Activated CD8-positive, alpha-beta T cell treated with anti-CD3 and anti-CD28 coated beads, Interleukin-2, amount 10 ng/mL, durations not matched to agents 7 days and 5 days (primary cell): ENCODE measurements around the gene PCNX3. TPM values are rescaled to one million over a fixed set of nuclear protein-coding genes. Genes with fewer than 3 reads are reported as not detected.

Experiments used
- ATAC-seq: fragments of 150-1000 bp; cut with Tn5 transposase; one replicate; pipeline ENCODE4 v1.10.0; 2021; ENCODE audit warnings: moderate library complexity
- CTCF ChIA-PET: fragments of 350-600 bp; sonication (Branson Sonifier 250); formaldehyde crosslinking; loops from one replicate; lab custom pipeline; 2021; ENCODE audit warnings: antibody characterized with exemption; lab: Charles Lee
- POLR2A ChIA-PET: fragments of 350-600 bp; sonication (Branson Sonifier 250); formaldehyde crosslinking; loops from one replicate; lab custom pipeline; 2021; ENCODE audit warnings: antibody characterized with exemption; lab: Charles Lee
- DNase-seq: peaks from one replicate; pipeline ENCODE4 v3.0.0-alpha.2; 2020
- H3K27ac Mint-ChIP-seq: one replicate; pipeline ENCODE4 v1.8.0; 2021; ENCODE audit warnings: mild to moderate bottlenecking, mixed read lengths
- H3K27me3 Mint-ChIP-seq: one replicate; pipeline ENCODE4 v1.8.0; 2021; ENCODE audit warnings: low read depth, mixed read lengths
- H3K36me3 Mint-ChIP-seq: one replicate; pipeline ENCODE4 v1.8.0; 2021; ENCODE audit warnings: low read depth, mixed read lengths
- H3K4me1 Mint-ChIP-seq: one replicate; pipeline ENCODE4 v1.8.0; 2021; ENCODE audit warnings: low read depth, mixed read lengths
- H3K4me3 Mint-ChIP-seq: one replicate; pipeline ENCODE4 v1.8.0; 2021; ENCODE audit warnings: mild to moderate bottlenecking, mixed read lengths
- H3K9me3 Mint-ChIP-seq: one replicate; pipeline ENCODE4 v1.8.0; 2022; ENCODE audit warnings: mixed read lengths; ENCODE audit not compliant: insufficient read depth
- total RNA-seq, 2 experiments: library from RNA; stranded (reverse); gene quantifications; one replicate each; pipeline ENCODE4 v1.2.3, GENCODE V29; 2021

Gene PCNX3
- total RNA-seq, 2 experiments from 2014 or later: 50.1 to 54.8 TPM

- DNase-seq (no peak), ATAC-seq (no peak)
- H3K9me3 Mint-ChIP-seq: no peaks in the 10 kb centered on the region
- POLR2A ChIA-PET: interaction anchor here (1.2 to 1.6 kb wide), 2 partner anchors 10 to 15 kb away, joined by 3 to 5 read pairs; partner anchors contain the start of gene PCNX3
- H3K27ac Mint-ChIP-seq: no peak overlapping the region
- H3K36me3 Mint-ChIP-seq: peaks cover 30% of the 10 kb centered on the region
- peaks cover 8% of the 10 kb centered on the region for H3K4me1 Mint-ChIP-seq
- H3K4me3 Mint-ChIP-seq: no peak overlapping the region
- H3K27me3 Mint-ChIP-seq: no peaks in the 10 kb centered on the region
- CTCF ChIA-PET: interaction anchor here (0.7 to 1.1 kb wide), 2 partner anchors 24 to 27 kb away, joined by 3 read pairs; partner anchors contain the start of gene EHBP1L1
These were observed 15.7 kb upstream of the PCNX3 start for GRCh38 chr11:65599955-65600246.

GRCh38 chr11:65604258-65604657, 11.3 kb upstream of the PCNX3 start:
- Mint-ChIP-seq H3K36me3 (peaks cover 52% of the 10 kb centered on the region), H3K9me3 (no peaks in the 10 kb centered on the region), H3K27me3 (no peaks in the 10 kb centered on the region), H3K4me3 (no peak overlapping the region), H3K27ac (no peak overlapping the region), H3K4me1 (peaks cover 11% of the 10 kb centered on the region)
- DNase-seq (no peak), ATAC-seq (no peak)
- POLR2A ChIA-PET: no interaction called here
- CTCF ChIA-PET: interaction anchor here (0.9 to 2.9 kb wide), 4 partner anchors 10 to 64 kb away, joined by 3 to 13 read pairs (median 3); no protein-coding TSS in a partner anchor

DNA sequence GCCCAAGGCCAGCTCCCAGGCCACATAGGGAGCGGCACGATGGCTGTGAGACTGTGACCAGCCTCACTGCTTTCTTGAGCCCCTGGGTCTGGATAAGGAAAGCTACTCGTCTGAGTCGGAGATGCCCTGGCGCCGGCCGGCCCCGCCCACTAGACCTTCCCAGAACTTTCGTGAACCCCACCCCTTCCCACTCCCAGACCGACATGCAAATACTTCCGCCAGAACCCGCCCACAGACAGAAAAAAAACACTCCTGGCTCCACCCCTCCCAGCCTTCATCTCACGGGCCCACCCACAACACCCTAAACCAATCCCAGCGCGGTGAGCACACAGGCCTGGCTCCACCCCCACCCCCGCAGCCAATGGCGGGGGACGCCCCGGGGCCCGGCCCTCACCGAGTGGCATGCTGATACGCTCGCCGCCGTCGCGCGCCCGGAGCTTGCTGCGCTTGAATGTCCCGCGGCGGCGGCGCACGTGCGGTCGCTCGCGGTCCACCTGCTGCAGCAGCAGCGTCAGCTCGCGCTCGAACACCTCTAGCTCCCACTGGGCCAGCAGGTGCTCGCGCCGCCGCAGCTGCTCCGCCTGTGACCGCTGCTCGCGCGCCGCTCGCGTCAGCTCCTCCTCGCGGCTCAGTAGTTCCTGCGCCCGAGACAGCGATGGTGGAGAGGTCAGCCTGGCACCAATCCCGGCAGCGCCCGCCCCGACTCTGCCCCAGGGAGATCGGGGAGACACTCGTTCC, 8.5 kb upstream of the PCNX3 start:
- peaks cover 36% of the 10 kb centered on the region for H3K4me1 Mint-ChIP-seq
- H3K9me3 Mint-ChIP-seq: no peaks in the 10 kb centered on the region
- ChIA-PET CTCF (interaction anchor here (1.0 to 1.6 kb wide), 2 partner anchors 13 to 19 kb away, joined by 3 to 7 read pairs; no protein-coding TSS in a partner anchor), POLR2A (interaction anchor here (1.2 kb wide), 1 partner anchor 18 kb away, joined by 3 read pairs; no protein-coding TSS in a partner anchor)
- ATAC-seq (peak; percentile 52), DNase-seq (no peak)
- no peak overlapping the region for H3K4me3 Mint-ChIP-seq
- H3K27me3 Mint-ChIP-seq: no peaks in the 10 kb centered on the region
- H3K36me3 Mint-ChIP-seq: peaks cover 59% of the 10 kb centered on the region
- H3K27ac Mint-ChIP-seq: no peak overlapping the region

DNA sequence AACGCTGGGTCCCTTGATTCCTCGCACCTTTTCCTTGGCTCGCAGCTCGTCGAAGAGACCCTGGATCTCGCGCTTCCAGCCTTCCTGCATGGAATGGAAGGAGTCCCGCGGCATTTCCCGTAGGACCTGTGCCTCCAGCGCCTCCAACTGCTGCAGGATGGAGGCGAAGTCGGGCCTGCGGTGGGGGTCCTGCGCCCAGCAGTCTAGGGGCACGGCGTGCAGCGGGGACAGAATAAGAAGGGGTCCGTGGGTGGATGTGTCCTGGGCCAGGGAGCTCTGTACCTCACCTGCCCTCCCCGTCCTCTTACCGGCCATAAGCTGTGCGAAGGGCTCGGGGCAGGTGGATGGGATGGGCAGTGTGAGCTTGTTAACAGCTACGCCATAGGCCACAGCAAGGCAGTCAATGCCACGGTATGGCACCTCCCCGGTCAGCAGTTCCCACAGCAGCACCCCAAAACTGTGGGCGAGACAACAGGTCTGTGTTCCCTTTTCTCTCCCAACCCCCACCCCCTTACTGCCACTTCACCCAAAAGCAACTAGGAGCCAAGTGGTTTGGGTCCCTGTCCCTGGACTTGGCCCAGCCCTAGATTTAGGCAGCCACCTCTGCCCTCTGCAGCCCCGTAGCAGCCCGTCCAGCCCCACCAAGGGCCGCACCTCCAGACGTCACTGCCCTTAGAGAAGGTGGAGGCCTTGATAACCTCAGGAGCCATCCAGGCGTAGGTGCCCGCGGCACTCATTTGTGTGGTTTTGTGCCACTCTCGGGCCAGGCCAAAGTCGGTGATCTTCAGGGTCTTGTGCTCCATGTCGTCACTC, 7.8 kb upstream of the PCNX3 start:
- H3K36me3 Mint-ChIP-seq: peaks cover 64% of the 10 kb centered on the region
- DNase-seq (no peak), ATAC-seq (no peak)
- peak overlapping the region; percentile 39 for H3K27ac Mint-ChIP-seq
- no peak overlapping the region for H3K4me3 Mint-ChIP-seq
- H3K4me1 Mint-ChIP-seq: peaks cover 44% of the 10 kb centered on the region
- H3K27me3 Mint-ChIP-seq: no peaks in the 10 kb centered on the region
- ChIA-PET CTCF (interaction anchor here (1.0 to 1.6 kb wide), 2 partner anchors 14 to 20 kb away, joined by 3 to 7 read pairs; no protein-coding TSS in a partner anchor), POLR2A (interaction anchor here (1.2 kb wide), 1 partner anchor 18 kb away, joined by 3 read pairs; no protein-coding TSS in a partner anchor)
- H3K9me3 Mint-ChIP-seq: no peaks in the 10 kb centered on the region

GRCh38 chr11:65609229-65609628, 6.3 kb upstream of the PCNX3 start:
- ATAC-seq (no peak), DNase-seq (no peak)
- ChIA-PET CTCF (interaction anchor here (1.5 to 3.9 kb wide), 3 partner anchors 15 to 69 kb away, joined by 4 to 24 read pairs (median 12); partner anchors contain the start of gene FAM89B), POLR2A (interaction anchor here (1.3 to 1.7 kb wide), 2 partner anchors 10 to 19 kb away, joined by 3 to 5 read pairs; no protein-coding TSS in a partner anchor)
- Mint-ChIP-seq H3K36me3 (peaks cover 51% of the 10 kb centered on the region), H3K4me1 (peaks cover 49% of the 10 kb centered on the region), H3K27me3 (no peaks in the 10 kb centered on the region), H3K4me3 (no peak overlapping the region), H3K9me3 (no peaks in the 10 kb centered on the region), H3K27ac (peak overlapping the region; percentile 71)

- CTCF ChIA-PET: interaction anchor here (1.0 to 3.9 kb wide), 5 partner anchors 16 to 69 kb away, joined by 3 to 24 read pairs (median 4); partner anchors contain the start of gene FAM89B
- ATAC-seq: no peak
- Mint-ChIP-seq H3K27ac (peak overlapping the region; percentile 71), H3K27me3 (no peaks in the 10 kb centered on the region), H3K4me3 (no peak overlapping the region), H3K4me1 (peaks cover 49% of the 10 kb centered on the region), H3K36me3 (peaks cover 47% of the 10 kb centered on the region), H3K9me3 (no peaks in the 10 kb centered on the region)
- POLR2A ChIA-PET: interaction anchor here (1.3 to 1.7 kb wide), 2 partner anchors 10 to 19 kb away, joined by 3 to 5 read pairs; no protein-coding TSS in a partner anchor
- no peak for DNase-seq
These were observed 5.9 kb upstream of the PCNX3 start for GRCh38 chr11:65609665-65610064.

DNA sequence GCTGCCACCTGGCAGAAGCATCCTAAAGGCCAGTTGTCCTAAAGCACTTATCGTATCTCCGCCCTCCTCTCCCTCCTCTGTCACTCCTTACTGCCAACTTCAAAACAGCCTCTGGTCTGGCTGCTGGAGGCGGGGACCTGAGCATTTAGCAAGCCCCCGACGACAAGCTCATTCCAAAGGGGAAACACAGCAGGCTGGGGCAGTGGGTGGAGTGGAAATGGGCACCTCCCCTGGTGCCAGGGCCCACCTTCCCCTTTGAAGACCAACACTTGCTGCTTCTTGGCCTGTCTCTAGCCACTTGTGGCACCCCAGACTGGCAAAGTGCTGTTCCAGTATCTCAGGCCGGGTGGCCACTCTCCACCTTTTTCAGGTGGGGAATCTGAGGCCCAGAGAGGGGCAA, 5.2 kb upstream of the PCNX3 start:
- ATAC-seq (no peak), DNase-seq (no peak)
- CTCF ChIA-PET: interaction anchor here (1.0 to 3.9 kb wide), 5 partner anchors 16 to 70 kb away, joined by 3 to 24 read pairs (median 4); partner anchors contain the start of gene FAM89B
- Mint-ChIP-seq H3K4me1 (peaks cover 49% of the 10 kb centered on the region), H3K27ac (peak overlapping the region; percentile 53), H3K36me3 (peaks cover 46% of the 10 kb centered on the region), H3K9me3 (no peaks in the 10 kb centered on the region), H3K27me3 (no peaks in the 10 kb centered on the region), H3K4me3 (no peak overlapping the region)
- POLR2A ChIA-PET: interaction anchor here (0.9 to 1.7 kb wide), 2 partner anchors 11 to 33 kb away, joined by 5 read pairs; no protein-coding TSS in a partner anchor

GRCh38 chr11:65611028-65611757, 4.4 kb upstream of the PCNX3 start:
- CTCF ChIA-PET: interaction anchor here (1.4 to 3.9 kb wide), 5 partner anchors 17 to 71 kb away, joined by 3 to 24 read pairs (median 4); partner anchors contain the start of gene FAM89B
- Mint-ChIP-seq H3K4me3 (peak overlapping the region; percentile 86), H3K4me1 (peaks cover 49% of the 10 kb centered on the region), H3K27me3 (no peaks in the 10 kb centered on the region), H3K36me3 (peaks cover 42% of the 10 kb centered on the region), H3K27ac (peak overlapping the region; percentile 53), H3K9me3 (no peaks in the 10 kb centered on the region)
- DNase-seq (no peak), ATAC-seq (no peak)
- POLR2A ChIA-PET: interaction anchor here (0.9 kb wide), 1 partner anchor 34 kb away, joined by 5 read pairs; no protein-coding TSS in a partner anchor

GRCh38 chr11:65611758-65612603, 3.6 kb upstream of the PCNX3 start:
- Mint-ChIP-seq H3K4me3 (peak overlapping the region; percentile 86), H3K4me1 (peaks cover 54% of the 10 kb centered on the region), H3K27ac (peak overlapping the region; percentile 90), H3K9me3 (no peaks in the 10 kb centered on the region), H3K27me3 (no peaks in the 10 kb centered on the region), H3K36me3 (peaks cover 45% of the 10 kb centered on the region)
- DNase-seq (no peak), ATAC-seq (no peak)
- POLR2A ChIA-PET: interaction anchor here (1.1 to 2.0 kb wide), 4 partner anchors 23 to 113 kb away, joined by 4 to 8 read pairs (median 6); partner anchors contain the start of genes MALAT1 and SIPA1
- CTCF ChIA-PET: interaction anchor here (0.9 to 3.9 kb wide), 5 partner anchors 18 to 40 kb away, joined by 3 to 16 read pairs (median 3); partner anchors contain the start of genes EHBP1L1, FAM89B and KCNK7

DNA sequence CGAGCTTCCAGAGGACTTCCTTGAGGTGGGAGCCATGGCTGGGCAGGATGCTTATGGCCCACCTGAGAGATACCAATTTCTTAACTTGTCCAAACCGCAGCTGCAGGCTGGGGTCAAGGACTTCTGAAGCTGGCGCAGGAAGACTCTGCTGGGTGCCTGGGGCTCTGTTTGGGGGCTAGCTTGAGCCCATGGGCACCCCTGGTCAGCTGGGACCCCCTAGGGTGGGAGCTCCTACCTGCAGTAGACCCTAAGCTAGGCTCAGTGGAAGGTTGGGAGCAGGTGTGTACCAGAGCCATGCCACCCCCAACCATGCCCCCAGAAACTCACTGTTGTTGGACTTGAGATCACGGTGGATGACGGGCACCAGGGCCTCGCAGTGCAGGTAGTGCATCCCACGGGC, 2.9 kb upstream of the PCNX3 start:
- no peaks in the 10 kb centered on the region for H3K27me3 Mint-ChIP-seq
- peak overlapping the region; percentile 97 for H3K27ac Mint-ChIP-seq
- H3K9me3 Mint-ChIP-seq: no peaks in the 10 kb centered on the region
- ATAC-seq (no peak), DNase-seq (no peak)
- peaks cover 60% of the 10 kb centered on the region for H3K4me1 Mint-ChIP-seq
- H3K36me3 Mint-ChIP-seq: peaks cover 42% of the 10 kb centered on the region
- H3K4me3 Mint-ChIP-seq: peak overlapping the region; percentile 86
- POLR2A ChIA-PET: interaction anchor here (0.9 to 2.0 kb wide), 7 partner anchors 23 to 188 kb away, joined by 3 to 8 read pairs (median 5); partner anchors contain the start of genes MALAT1 and SIPA1
- CTCF ChIA-PET: interaction anchor here (0.8 to 3.9 kb wide), 6 partner anchors 10 to 41 kb away, joined by 3 to 16 read pairs (median 3); partner anchors contain the start of genes EHBP1L1, FAM89B and KCNK7
